CD4-positive, alpha-beta T cell treated with Interleukin-15 for 4 hours (primary cell): ENCODE results near the gene AXIN2.

Experiments used
- DNase-seq: peaks from one replicate; pipeline ENCODE4 v3.0.0-alpha.2; 2020; ENCODE audit warnings: low spot score

Gene AXIN2

DNA sequence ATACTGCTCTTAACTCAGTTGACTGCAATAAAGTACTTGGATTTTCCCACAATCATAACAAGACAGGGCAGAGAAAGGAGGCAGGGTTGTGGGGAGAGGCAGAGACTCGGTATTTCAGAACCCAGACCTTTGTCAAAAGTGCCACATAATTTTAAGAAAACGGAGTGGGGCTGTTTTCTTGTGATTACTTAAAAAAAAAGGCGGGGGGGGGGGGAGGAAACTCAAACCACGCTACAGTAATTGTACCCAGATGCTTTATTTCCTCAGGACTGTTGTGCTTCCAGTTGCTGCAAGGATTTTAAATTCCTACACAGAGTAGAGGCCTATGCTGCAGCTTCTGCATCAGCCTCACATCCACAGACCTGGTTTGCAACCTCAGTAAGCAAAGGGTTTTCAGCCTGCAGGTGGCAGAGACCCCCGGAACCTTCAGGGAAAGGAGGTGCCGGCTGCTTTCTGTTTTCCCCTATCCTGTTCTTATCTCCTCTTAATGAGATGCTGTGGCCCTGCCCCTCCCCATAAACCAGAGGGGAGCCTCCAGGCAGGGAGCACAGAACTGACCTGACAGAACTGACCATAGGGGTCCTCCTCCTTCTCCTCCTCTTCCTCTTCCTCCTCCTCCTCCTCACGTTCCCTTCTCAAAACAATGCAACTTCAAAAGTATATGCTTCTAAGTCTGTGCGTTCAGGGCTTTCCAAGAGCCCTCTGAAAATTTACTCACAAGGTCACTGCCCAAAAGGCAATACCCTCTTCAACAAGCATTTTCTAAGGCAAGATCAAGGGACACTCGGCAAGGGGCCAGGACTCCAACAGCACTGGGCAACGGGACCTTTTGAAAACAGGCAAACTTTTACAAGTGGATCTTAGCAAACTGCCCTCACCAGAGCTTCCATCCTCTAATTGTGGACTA lies 7.5 kb downstream of the AXIN2 start:
- no peak for DNase-seq

DNA sequence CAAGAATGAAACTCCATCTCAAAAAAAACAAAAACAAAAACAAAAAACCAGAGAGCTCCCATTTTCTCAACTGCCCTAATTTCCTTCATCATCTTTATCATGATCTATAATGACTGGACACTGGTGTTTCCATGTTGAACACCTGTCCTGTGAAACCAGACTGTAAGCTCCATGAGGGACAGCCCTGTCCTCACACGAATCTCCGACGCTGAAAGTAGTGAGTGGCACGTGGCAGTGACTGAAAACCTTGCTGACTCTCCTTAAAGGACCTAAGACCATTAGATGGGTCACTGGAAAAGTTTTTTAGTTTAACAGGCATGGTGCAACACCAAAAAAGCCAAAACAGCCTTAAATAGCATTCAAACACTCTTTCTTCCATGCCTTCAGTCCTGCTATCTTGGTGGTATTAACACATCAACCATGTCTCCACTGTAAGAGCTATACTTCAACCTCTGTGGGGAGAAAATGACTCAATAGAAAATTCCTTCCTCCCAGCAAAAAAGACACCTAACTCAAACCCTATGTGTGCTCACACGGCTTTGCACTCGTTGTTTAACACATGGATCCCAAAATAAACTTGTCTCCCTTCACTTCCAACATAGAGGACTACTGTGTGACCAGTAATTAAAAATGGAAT lies 8.3 kb downstream of the AXIN2 start:
- no peak for DNase-seq

DNA sequence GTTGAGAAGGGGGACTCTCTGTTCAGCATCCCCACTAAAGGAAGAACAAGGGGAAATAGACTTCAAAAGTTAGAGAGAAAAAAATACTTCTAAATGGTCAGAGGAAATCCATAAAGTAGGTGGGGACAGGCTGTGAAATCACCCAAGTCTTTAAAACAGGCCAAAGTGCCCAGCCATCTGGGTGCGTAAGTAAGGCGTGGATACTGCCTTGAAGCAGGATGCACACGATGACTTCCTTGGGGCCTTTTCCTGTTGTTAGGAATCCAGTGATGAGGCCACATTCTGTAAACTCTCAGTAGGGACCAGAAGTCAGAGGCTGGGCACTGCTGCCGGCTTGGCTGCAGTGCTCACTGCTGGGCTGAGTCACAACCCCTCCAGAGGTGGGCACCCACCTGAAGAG lies 9.2 kb downstream of the AXIN2 start:
- DNase-seq = no peak

- DNase-seq = no peak
Observed at GRCh38 chr17:65551267-65552040, 10.0 kb downstream of the AXIN2 start.

- DNase-seq = no peak
Observed at GRCh38 chr17:65550758-65551157, 10.7 kb downstream of the AXIN2 start.

DNA sequence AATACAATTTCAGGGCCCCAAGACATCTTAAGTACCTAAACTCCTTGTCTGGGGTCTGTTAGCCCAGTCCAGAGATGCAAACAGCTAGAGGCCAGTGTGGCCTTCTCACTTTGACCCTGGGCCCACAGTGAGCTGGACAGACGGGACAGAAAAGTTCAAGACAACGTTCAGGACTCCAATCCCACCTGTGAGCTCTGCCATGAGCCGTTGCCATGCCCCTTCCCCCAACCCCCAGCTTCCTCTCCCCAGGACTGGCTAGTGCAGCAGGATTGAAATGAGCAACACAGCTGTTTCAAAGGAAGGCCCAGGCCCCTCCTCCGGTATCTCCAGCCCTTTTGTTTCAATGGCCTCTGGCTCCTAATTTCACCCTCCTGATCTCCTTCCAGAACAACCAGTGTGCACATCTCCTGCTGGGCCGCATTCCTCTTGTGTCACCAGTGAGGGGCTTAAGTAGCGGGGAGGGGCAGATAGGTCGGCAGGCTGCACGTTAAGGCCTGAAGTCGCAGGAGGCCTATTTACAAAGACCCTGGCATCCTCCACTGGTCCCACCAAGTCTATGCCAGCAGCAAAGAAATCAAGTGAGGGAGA lies 11.3 kb downstream of the AXIN2 start:
- no peak for DNase-seq

- DNase-seq = no peak
Observed at GRCh38 chr17:65548269-65548969, 13.0 kb downstream of the AXIN2 start.

DNA sequence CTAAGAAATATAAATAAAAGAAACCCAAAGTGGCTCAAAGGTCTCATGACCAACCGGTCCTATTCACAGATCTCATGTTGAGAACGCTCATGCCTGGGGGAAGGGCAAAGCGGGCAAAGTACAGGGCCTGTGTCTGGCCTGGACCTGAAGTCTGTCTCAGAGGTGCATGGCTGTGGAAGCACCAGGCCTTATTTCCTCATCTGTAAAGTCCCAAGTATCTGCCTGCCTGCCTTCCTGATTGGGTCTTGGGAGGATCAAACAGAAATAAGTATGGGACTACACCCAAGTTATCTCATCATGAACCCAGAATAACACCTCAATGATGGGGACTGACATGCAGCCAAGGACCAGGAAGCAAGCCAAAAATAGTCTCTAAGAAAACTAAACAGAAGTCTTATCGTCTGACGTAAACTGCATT lies 14.2 kb downstream of the AXIN2 start:
- DNase-seq = no peak

DNA sequence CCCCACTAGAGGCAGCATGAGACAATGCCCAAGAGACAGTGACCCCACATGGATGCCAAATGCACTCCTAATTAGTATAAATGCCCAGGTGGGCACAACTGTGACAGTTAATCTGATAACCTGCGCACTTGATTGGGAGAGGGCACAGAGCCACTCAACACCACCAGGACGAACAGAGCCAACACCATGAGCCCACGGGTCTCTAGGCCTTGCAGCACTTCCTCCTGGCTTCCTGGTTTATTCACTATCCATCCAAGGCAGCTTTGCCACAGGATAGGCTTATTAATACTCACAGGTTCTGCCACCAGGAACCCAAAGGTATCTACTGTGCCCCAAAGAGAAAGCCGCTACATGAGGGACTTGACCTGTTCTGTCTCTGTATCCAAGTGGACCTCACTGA lies 14.9 kb downstream of the AXIN2 start:
- DNase-seq = no peak

DNA sequence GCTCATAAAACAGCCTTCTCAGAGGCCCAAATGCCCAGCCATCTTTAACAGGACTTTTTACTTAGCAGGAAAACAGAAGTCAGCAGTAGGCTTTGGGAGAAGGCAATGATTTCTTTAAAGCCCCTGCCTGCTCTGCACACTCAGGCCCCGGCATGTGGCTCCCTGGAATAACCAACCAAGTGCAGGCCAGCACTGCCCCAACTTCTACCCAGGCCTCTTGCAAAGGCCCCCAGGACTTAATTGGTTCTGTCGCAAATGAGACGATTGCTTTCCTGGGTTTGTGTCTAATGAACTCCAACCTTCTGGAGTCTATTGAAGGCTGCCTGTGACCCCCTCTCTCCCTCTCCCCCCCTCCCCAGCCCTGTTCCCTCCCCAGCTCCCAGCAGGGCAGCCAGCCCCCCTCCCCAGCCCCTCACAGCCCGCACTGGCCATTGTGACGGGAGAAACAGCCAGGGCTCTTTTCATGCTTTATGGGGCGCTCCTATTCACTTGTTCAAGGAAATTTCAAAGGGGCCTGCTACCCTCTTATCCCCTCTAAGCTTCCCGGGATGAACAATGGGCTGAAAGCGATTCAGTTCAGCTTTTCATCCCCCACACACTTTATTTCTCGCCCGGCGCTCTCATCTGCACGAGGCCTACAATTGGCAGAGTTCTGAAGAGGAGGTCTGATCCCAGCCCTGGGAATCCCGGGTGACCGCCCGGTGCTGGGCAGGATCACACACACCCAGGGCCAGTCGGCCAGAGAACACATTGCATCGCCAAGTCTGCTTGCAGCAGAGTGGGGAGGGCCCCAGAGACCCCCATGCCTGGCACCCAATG lies 15.5 kb downstream of the AXIN2 start:
- no peak for DNase-seq

DNA sequence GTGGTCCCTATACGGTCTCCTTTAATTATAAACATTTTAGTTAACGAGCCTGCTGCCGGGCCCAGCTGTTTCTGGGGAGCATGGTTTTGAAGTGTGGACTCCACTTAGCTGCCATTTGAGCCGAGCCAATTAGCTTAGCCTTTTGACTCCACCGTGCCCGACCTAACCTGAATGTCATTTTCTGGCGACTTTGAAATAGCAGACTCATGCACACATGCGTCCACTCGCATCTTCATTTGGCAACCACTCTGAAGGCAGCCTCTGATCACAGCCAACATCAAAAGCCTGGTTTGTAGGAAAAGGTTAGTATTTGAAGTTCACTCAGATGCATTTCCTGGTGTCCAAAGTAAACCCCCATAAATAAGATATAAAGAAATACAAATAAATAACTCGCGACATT lies 16.8 kb downstream of the AXIN2 start:
- no peak for DNase-seq

DNA sequence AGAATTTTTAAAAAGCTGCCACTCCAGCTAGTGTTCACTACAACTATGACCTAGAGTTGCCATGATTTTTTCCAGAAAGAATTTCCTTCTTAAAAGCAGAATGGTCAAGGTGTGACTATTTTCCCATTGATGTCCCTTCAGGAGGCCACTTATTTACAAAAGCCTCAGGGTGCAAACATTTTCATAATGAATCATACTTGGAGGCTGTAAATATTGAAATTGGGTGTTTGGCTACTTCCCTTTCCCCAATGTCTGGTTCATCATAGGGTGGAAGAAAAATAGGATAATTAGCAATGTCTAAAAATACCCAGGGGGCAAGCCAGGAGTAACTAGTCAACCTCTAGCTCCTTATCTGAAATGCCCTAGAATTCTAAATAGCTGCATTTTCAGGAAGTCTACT lies 18.8 kb downstream of the AXIN2 start:
- no peak for DNase-seq

DNA sequence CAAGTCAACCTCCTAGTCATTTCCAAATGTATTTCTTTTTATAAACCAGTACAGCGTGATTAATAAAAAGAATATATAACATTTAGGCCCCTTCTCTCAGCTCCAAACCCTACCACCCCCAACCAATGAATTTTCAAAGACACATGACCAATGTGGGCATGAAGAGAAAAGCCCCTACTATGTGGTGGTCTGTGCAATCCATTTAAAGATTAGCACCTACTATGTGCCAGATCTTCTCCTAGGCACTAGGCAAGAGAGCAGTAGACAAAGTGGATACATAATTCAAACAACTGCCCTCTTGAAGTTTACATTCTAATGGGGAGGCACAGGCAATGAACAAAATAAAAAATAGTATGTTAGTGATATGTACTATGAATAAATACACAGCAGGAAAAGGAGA lies 19.4 kb downstream of the AXIN2 start:
- DNase-seq = no peak

DNA sequence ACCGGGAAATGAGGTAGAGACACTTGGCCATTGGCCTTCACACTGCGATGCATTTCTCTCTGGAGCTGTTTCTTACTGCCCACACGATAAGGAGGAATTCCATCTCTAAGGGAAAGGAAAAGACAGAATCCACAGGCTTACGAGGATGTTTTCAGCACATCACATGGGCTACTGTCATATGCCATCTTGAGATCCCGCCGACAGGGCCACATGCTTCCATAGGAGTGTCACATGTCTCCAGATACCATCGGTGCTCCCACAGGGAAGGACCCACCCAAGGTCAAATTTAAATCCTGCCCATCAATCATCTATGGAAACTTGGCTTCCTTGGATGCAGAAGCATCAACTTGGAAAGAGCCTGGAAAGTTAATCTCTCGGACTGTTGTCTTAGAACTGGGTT lies 20.0 kb downstream of the AXIN2 start:
- DNase-seq = no peak

- DNase-seq = no peak
Observed at GRCh38 chr17:65539630-65540266, 21.7 kb downstream of the AXIN2 start.

DNA sequence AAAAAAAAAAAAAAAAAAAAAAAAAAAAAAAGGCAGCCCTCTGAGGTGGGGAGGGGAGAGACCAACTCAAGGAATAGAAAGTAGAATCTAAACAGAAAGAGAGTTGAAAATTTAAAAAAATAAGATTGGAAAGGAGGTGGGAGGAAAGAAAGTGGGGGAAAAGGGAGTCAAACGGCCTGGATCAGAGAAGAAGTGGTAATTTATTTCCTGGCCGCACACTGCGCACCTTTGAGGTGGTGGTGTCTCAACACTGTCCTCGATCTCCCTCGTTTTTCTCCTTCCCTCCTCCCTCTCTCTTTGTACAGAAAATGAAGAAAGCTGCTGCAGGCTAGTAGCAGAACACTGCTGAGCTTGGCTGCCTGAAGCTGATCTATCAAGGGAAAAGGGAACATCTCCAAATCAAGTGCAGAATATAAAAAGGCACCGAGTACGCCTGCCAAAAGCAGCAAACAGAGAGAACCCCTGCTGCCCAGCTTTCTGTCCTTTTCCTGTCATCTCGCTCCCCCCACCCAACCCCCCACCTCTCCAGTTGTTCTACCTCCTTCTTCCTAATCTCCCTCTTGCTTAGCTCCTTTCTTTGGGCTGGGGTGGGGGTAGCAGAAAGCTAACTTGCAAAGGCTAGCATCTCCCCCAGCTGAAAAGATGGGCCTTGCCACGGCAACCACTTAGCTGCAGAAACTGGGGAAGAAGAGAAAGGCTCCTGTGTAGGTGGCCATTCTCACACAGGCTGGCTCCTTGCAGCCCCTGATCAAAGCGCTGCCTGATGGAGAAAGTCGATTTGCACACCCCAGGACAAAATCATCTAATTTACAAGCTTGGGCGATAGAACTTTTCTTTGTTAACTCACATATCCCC lies 22.5 kb downstream of the AXIN2 start:
- DNase-seq = no peak

DNA sequence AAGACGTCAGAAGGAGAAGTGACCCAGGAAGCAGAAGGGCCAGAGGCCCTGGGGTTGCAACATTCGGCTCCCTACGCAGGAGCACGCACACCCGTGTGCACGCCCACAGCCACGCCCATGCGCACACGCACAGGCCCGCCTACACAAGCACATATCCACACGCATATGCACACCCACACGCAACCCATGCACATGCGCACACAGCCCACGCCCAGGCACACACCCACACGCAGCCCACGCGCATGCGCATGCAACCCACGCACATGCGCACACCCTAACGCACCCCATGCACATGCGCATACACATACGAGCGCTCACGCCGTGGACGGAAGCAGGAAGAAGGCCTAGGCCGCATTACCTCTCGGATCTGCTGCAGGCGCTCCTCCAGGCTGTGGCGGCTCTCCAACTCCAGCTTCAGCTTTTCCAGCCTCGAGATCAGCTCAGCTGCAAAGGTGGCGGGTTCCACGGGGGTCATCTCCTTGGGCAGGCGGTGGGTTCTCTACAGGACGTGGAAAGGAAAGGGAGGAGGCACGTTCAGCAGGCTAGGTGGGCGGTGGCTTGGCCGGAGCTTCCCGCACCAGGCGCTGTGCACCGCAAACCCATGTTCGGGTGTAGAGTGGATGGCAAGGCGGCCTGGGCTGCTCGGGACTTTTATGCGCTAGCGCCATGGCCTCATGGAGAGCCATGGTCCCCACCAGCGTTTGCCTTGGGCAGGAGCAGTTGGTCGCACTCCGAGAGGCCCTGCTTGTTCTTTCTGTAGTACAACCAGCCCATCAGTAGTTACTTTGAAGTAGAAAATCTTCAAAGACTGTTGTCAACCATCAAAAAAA lies 23.4 kb downstream of the AXIN2 start:
- DNase-seq = peak; percentile 37

GRCh38 chr17:65537343-65537844 lies 24.1 kb downstream of the AXIN2 start:
- DNase-seq = no peak
